PC-9 (cell line): Measurements from ENCODE around the gene RHD. TPM values are rescaled to one million over a fixed set of nuclear protein-coding genes. Genes with fewer than 3 reads are reported as not detected.
"Not testable (repeated sequence)": the region's sequence is repeated elsewhere in the genome, so short reads cannot be mapped to it uniquely, and the experiment has no call there.

ENCODE experiments used
- BruUV-seq: library from RNA; stranded (reverse); fragments of 400-500 nt; replicated peaks from 2 replicates; lab custom pipeline; 2021; lab: Mats Ljungman, UMichigan
- CTCF ChIA-PET: fragments of 300-600 bp; sonication (Branson Sonifier 250); formaldehyde crosslinking; loops from one replicate; lab custom pipeline; 2022; ENCODE audit warnings: antibody characterized with exemption; lab: Charles Lee
- POLR2A ChIA-PET: fragments of 300-600 bp; sonication (Branson Sonifier 250); formaldehyde crosslinking; loops from one replicate; lab custom pipeline; 2022; ENCODE audit warnings: antibody characterized with exemption; ENCODE audit not compliant: unreplicated experiment; lab: Charles Lee
- DNase-seq, 2 experiments: peaks; one replicate each; pipeline versions ENCODE4 v3.0.0 to v3.0.0-alpha.2; 2015 to 2022; ENCODE audit warnings: mixed read lengths in 1 of 2
- H2AFZ ChIP-seq: fragments of 200-600 bp; sonication (generic); 2 replicates; pipeline ENCODE4 v1.8.1; 2017; ENCODE audit warnings: antibody characterized with exemption
- H3F3A ChIP-seq: fragments of 200-600 bp; sonication (generic); 2 replicates; pipeline ENCODE4 v1.8.1; 2017; ENCODE audit warnings: antibody characterized with exemption, mild to moderate bottlenecking, low read depth; ENCODE audit not compliant: insufficient read depth
- H3K27ac ChIP-seq: fragments of 200-600 bp; sonication (generic); 2 replicates; pipeline ENCODE4 v1.6.1; 2016; ENCODE audit warnings: mixed run types
- H3K27me3 ChIP-seq: fragments of 200-600 bp; sonication (generic); 2 replicates; pipeline ENCODE4 v1.6.1; 2016; ENCODE audit warnings: low read depth, mixed run types; ENCODE audit not compliant: insufficient read depth
- H3K36me3 ChIP-seq: fragments of 200-600 bp; sonication (generic); 2 replicates; pipeline ENCODE4 v1.6.1; 2016; ENCODE audit warnings: low read depth, mixed run types
- H3K4me1 ChIP-seq: fragments of 200-600 bp; sonication (generic); replicated peaks from 2 replicates; pipeline ENCODE4 v1.6.1; 2016; ENCODE audit warnings: mixed run types; ENCODE audit not compliant: insufficient read depth
- H3K4me2 ChIP-seq: fragments of 200-600 bp; sonication (generic); 2 replicates; pipeline ENCODE4 v1.6.1; 2017; ENCODE audit warnings: mixed run types
- H3K4me3 ChIP-seq: fragments of 200-600 bp; sonication (generic); 2 replicates; pipeline ENCODE4 v1.6.1; 2016; ENCODE audit warnings: mixed run types
- H3K79me2 ChIP-seq: fragments of 200-600 bp; sonication (generic); 2 replicates; pipeline ENCODE4 v1.6.1; 2017; ENCODE audit warnings: low read depth, mixed run types
- H3K9me2 ChIP-seq: fragments of 200-600 bp; sonication (generic); 2 replicates; pipeline ENCODE4 v1.8.1; 2017; ENCODE audit warnings: mild to moderate bottlenecking; ENCODE audit not compliant: insufficient read depth
- H3K9me3 ChIP-seq: fragments of 200-600 bp; sonication (generic); 2 replicates; pipeline ENCODE4 v1.8.1; 2016; ENCODE audit warnings: low read depth; ENCODE audit not compliant: insufficient read depth
- H4K20me1 ChIP-seq: fragments of 200-600 bp; sonication (generic); 2 replicates; pipeline ENCODE4 v1.8.1; 2017; ENCODE audit not compliant: insufficient read depth
- intact Hi-C: fragments of 100-400 bp; cut with micrococcal nuclease; formaldehyde crosslinking; loops from one replicate; pipeline ENCODE4 v1.10.0; 2022; ENCODE audit not compliant: unreplicated experiment
- total RNA-seq: library from RNA; stranded (reverse); gene quantifications from 2 replicates; pipeline ENCODE4 v1.2.3, GENCODE V29; 2021

Gene RHD
- total RNA-seq, 1 experiment from 2014 or later = not detected

DNA sequence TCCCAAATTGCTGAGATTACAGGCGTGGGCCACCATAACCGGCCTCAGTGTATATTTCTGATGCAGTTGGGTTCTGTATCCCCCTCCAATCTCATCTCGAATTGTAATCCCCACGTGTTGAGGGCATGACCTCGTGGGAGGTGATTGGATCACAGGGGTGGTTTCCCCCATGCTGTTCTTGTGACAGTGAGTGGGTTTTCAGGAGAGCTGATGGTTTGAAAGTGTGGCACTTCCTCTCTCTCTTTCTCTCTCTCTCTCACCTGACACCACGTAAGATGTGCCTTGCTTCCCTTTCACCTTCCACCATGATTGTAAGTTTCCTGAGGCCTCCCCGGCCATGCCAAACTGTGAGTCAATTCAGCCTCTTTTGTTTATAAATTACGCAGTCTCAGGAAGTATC lies 24.2 kb downstream of the RHD start:
- H4K20me1 ChIP-seq, H3K9me2 ChIP-seq, H3K9me3 ChIP-seq, H3K27ac ChIP-seq, H3K27me3 ChIP-seq, H2AFZ ChIP-seq, H3K36me3 ChIP-seq, H3K79me2 ChIP-seq, DNase-seq, H3F3A ChIP-seq, H3K4me2 ChIP-seq, BruUV-seq, CTCF ChIA-PET, H3K4me3 ChIP-seq, intact Hi-C loops, POLR2A ChIA-PET, H3K4me1 ChIP-seq: not testable (repeated sequence)

DNA sequence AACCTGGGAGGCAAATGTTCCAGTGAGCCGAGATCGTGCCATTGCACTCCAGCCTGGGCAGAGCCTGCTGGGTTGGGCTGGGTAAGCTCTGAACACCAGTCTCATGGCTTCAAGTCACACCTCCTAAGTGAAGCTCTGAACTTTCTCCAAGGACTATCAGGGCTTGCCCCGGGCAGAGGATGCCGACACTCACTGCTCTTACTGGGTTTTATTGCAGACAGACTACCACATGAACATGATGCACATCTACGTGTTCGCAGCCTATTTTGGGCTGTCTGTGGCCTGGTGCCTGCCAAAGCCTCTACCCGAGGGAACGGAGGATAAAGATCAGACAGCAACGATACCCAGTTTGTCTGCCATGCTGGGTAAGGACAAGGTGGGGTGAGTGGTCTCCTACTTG lies 28.4 kb downstream of the RHD start:
- H3K36me3 ChIP-seq, intact Hi-C loops, H3K79me2 ChIP-seq, H3K9me3 ChIP-seq, CTCF ChIA-PET, H3F3A ChIP-seq, H3K27ac ChIP-seq, H3K9me2 ChIP-seq, DNase-seq, BruUV-seq, H2AFZ ChIP-seq, POLR2A ChIA-PET, H4K20me1 ChIP-seq, H3K4me3 ChIP-seq, H3K4me1 ChIP-seq, H3K4me2 ChIP-seq, H3K27me3 ChIP-seq: not testable (repeated sequence)

DNA sequence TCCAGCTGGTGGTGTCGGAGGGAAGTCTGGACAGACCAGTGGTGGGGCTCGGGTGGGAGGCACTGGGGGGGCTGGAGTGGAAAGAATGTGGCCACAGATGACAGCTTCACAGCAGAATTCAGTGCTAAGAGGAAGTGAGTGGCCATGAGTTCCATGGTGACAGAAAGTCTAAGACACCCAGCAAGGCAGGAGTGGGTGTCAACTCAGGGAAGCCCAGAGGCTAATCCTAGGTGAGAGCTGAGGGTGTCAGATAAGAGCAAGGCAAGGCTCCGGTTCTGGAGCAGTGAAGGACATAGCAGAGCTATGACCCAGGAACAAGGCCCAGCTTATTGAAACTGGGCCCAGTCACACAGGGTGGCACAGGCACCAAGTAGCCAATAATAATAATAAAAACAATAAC lies 30.0 kb downstream of the RHD start:
- H3K4me3 ChIP-seq, H3K4me2 ChIP-seq, H3K9me3 ChIP-seq, H3K4me1 ChIP-seq, H4K20me1 ChIP-seq, POLR2A ChIA-PET, H2AFZ ChIP-seq, H3K79me2 ChIP-seq, H3K27ac ChIP-seq, intact Hi-C loops, H3K9me2 ChIP-seq, CTCF ChIA-PET, H3F3A ChIP-seq, DNase-seq, BruUV-seq, H3K27me3 ChIP-seq, H3K36me3 ChIP-seq: not testable (repeated sequence)

DNA sequence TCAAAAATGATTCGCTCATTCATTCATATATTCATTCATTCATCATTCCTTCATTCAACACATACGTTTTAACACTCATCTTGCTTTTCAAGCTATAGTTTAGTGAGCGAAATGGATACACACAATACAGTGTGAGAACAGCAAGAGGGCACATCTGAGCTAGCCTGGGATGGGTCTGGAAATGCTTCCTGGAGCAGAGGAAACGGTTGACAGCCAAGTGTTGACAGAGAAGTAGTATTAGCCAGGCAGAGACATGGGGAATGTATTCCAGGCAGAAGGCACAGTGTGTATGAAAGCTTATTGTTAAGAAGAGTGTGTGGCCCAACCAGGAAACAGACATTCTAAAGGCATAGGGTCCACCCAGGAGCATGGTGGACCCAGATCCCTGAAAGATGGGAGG lies 32.6 kb downstream of the RHD start:
- H3K36me3 ChIP-seq, H3K4me2 ChIP-seq, H3K27me3 ChIP-seq, H3K9me3 ChIP-seq, POLR2A ChIA-PET, H3K4me3 ChIP-seq, intact Hi-C loops, H3K27ac ChIP-seq, DNase-seq, H3F3A ChIP-seq, H3K79me2 ChIP-seq, H4K20me1 ChIP-seq, H3K4me1 ChIP-seq, BruUV-seq, H2AFZ ChIP-seq, H3K9me2 ChIP-seq, CTCF ChIA-PET: not testable (repeated sequence)

DNA sequence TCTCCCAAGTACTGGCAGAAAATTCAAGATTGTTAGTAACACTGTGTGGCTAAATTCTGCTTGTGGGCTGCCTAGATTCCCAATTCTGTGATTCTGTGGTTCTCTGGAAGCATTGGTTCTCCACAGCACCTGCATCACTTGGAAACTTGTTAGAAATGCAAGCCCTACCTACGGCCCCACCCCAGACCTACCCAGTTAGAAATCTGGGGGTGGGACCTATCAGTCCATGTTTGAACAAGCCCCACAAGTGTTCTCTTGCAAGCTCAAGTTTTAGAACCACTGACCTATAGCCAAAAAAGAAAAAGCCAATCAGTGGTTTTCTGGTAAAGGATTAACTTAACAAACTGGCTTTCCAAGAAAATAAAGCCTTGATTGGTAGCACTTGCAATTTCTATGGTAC lies 35.9 kb downstream of the RHD start:
- POLR2A ChIA-PET, H3K9me3 ChIP-seq, H3K27me3 ChIP-seq, H2AFZ ChIP-seq, H3K4me3 ChIP-seq, H3K9me2 ChIP-seq, H3K79me2 ChIP-seq, H3K4me2 ChIP-seq, intact Hi-C loops, H3K27ac ChIP-seq, H3F3A ChIP-seq, H3K4me1 ChIP-seq, H3K36me3 ChIP-seq, H4K20me1 ChIP-seq, CTCF ChIA-PET, BruUV-seq, DNase-seq: not testable (repeated sequence)

DNA sequence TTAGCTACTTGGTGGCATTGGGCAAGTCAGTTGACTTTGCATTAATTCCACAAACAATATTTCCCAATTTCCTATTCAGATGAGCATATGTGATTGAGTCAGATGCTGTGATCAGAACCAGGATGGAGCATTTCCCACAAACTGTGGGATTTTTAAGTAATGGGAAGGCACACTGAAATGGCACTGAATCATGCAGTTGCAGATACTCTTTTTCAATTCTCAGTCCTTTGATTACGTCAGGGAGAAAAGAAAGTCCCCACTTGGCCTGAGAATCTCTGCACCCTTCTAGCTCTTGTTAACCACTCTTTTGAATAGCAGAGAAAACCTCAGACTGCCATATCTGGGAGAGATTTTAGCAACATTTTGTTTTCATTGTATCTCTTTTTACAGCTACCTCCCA lies 36.8 kb downstream of the RHD start:
- BruUV-seq, H4K20me1 ChIP-seq, H2AFZ ChIP-seq, intact Hi-C loops, H3K9me3 ChIP-seq, H3K36me3 ChIP-seq, H3K27me3 ChIP-seq, H3K4me2 ChIP-seq, H3K4me3 ChIP-seq, CTCF ChIA-PET, POLR2A ChIA-PET, H3K9me2 ChIP-seq, H3K4me1 ChIP-seq, H3K79me2 ChIP-seq, H3K27ac ChIP-seq, H3F3A ChIP-seq, DNase-seq: not testable (repeated sequence)

DNA sequence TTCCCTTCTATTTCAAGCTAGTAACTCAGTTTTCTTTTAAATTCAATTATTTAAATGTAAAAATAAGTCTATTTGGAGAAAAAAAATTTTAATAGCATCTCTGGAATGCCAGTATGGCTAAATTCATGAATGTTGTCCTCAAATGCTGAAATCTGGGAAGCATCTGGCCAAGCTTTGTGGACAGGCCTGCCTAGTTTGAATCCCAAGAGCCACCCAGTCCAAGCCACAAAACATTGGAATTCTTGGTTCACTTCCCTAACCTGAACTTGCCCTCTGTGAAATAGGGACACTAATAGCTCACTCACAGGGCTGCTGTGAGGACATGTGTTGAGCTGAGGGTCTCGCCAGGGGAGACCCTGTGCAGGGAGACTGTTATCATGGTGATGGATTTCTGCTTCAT lies 37.2 kb downstream of the RHD start:
- POLR2A ChIA-PET, H3K4me1 ChIP-seq, CTCF ChIA-PET, intact Hi-C loops, H3K9me2 ChIP-seq, BruUV-seq, H3F3A ChIP-seq, H3K27ac ChIP-seq, DNase-seq, H3K4me2 ChIP-seq, H3K27me3 ChIP-seq, H3K9me3 ChIP-seq, H3K36me3 ChIP-seq, H3K4me3 ChIP-seq, H4K20me1 ChIP-seq, H2AFZ ChIP-seq, H3K79me2 ChIP-seq: not testable (repeated sequence)
